ENCODE results near the gene APOM. TPM values are rescaled to one million over a fixed set of nuclear protein-coding genes. Genes with fewer than 3 reads are reported as not detected.

Gene APOM
- total RNA-seq, 4 donors from 2014 or later, result 0.63 to 2.0 (median 0.90) TPM; not detected in 1

- DNase-seq (ENCODE audit: low spot score in 2 of 2), result no peak
- WGBS, 2 donors, result 72 to 82% methylated on average over 4 of the region's 4 CpGs
- no peak for TF ChIP-seq POLR2A (IDR thresholded peaks at IDR 0.05)
- TF ChIP-seq EP300 (IDR thresholded peaks at IDR 0.05), result no peak
- no peak for TF ChIP-seq CTCF (IDR thresholded peaks at IDR 0.05)
Measured at GRCh38 chr6:31676322-31676903, 20.7 kb downstream of the APOM start.

GRCh38 chr6:31676904-31677303 is 21.2 kb downstream of the APOM start:
- H3K27me3 ChIP-seq, result no peaks in the 10 kb centered on the region
- no peak overlapping the region for H3K27ac ChIP-seq
- H3K9me3 ChIP-seq, result no peaks in the 10 kb centered on the region
- WGBS, 2 donors, result 67 to 73% methylated on average over 6 of the region's 6 CpGs
- H3K4me3 ChIP-seq, result no peak overlapping the region
- no peak for DNase-seq (ENCODE audit: low spot score in 2 of 2)
- H3K4me1 ChIP-seq, result peaks cover 0 to 18% (median 2%) of the 10 kb centered on the region in 4 donors
- no peak for TF ChIP-seq EP300 (IDR thresholded peaks at IDR 0.05)
- no peak for TF ChIP-seq POLR2A (IDR thresholded peaks at IDR 0.05)
- TF ChIP-seq CTCF (IDR thresholded peaks at IDR 0.05), result no peak
- H3K36me3 ChIP-seq, result peaks cover 0 to 30% (median 13%) of the 10 kb centered on the region in 3 donors

More at GRCh38 chr6:31676322-31676903, 20.7 kb downstream of the APOM start:
- H3K4me1 ChIP-seq, result peaks cover 0 to 14% (median 2%) of the 10 kb centered on the region in 4 donors
- no peaks in the 10 kb centered on the region for H3K9me3 ChIP-seq
- H3K4me3 ChIP-seq, result no peak overlapping the region
- H3K27ac ChIP-seq, result no peak overlapping the region
- H3K27me3 ChIP-seq, result no peaks in the 10 kb centered on the region
- H3K36me3 ChIP-seq, result peaks cover 0 to 34% (median 16%) of the 10 kb centered on the region in 3 donors

- Histone ChIP-seq H3K27me3 (no peaks in the 10 kb centered on the region), H3K4me3 (no peak overlapping the region), H3K9me3 (no peaks in the 10 kb centered on the region), H3K27ac (no peak overlapping the region), H3K4me1 (peaks cover 0 to 26% (median 2%) of the 10 kb centered on the region in 4 donors), H3K36me3 (peaks cover 0 to 19% (median 5%) of the 10 kb centered on the region in 3 donors)
- no peak for DNase-seq (ENCODE audit: low spot score in 2 of 2)
- no peak for TF ChIP-seq CTCF (IDR thresholded peaks at IDR 0.05)
- TF ChIP-seq POLR2A (IDR thresholded peaks at IDR 0.05), result no peak
- TF ChIP-seq EP300 (IDR thresholded peaks at IDR 0.05), result no peak
- WGBS, 2 donors, result 63 to 71% methylated on average over 8 of the region's 8 CpGs
Measured at GRCh38 chr6:31677955-31678354, 22.3 kb downstream of the APOM start.

- H3K27ac ChIP-seq, result peak within 1 kb of the TSS; percentile 51 to 84 (median 69)
- peaks cover 0 to 4% (median 0%) of the 10 kb centered on the region in 3 donors for H3K36me3 ChIP-seq
- peak; percentile 70 to 85 for DNase-seq (ENCODE audit: low spot score in 2 of 2)
- no peaks in the 10 kb centered on the region for H3K9me3 ChIP-seq
- H3K27me3 ChIP-seq, result no peaks in the 10 kb centered on the region
- H3K4me1 ChIP-seq, result peaks cover 0 to 35% (median 4%) of the 10 kb centered on the region in 4 donors
- WGBS, 2 donors, result 11 to 13% methylated on average over 17 of the region's 17 CpGs
- peak within 1 kb of the TSS; percentile 36 to 60 (median 44) for H3K4me3 ChIP-seq
- TF ChIP-seq EP300 (IDR thresholded peaks at IDR 0.05) (peak in 1 of 2 donors; percentile 60), CTCF (IDR thresholded peaks at IDR 0.05) (peak; percentile 65 to 87 (median 74)), POLR2A (IDR thresholded peaks at IDR 0.05) (no peak)
Measured at GRCh38 chr6:31680226-31681134, 24.8 kb downstream of the APOM start, which contains the start of gene LY6G5C. TSS of gene LY6G5C (minus strand) at chr6:31681067. CDS start at chr6:31680373, 694 bp downstream.
